ENCODE data around the gene WNK2. TPM values are rescaled to one million over a fixed set of nuclear protein-coding genes. Genes with fewer than 3 reads are reported as not detected.

WNK2 gene
- total RNA-seq, 1 donor from 2014 or later: 0.92 TPM

DNA sequence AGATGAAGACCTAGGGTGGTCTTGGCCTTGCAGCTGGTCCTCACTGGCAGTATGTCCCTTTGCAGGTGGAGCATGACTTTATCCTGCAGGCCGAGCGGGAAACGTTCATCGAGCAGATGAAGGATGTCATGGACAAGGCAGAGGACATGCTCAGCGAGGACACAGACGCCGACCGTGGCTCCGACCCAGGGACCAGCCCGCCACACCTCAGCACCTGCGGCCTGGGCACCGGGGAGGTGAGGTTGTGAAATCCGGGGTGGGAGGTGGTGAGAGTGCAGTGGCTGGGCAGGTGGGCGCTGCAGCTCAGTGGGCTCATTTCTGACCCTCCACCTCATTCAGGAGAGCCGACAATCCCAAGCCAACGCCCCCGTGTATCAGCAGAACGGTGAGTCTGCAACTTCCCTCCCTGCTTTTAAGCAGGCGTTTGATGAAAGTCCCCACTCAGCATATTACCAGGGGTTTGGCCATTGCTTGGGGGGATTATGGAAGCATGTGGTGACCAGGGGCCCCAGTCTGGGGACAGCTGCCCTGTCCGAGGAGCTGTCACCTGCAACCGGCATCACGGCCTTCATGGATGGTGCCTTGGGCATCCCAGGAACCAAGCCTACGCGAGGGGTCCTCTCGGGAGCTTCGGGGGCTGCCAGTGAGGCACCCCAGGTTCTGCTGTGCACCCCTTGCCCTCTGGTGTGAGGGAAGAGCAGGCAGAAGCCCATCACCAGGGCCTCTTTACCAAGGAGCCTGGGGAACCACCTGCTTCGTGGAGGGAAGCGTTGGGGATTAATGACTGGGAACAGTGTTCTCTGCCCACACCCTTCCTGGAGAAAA is 84.0 kb downstream of the WNK2 start:
- no peak for ATAC-seq

DNA sequence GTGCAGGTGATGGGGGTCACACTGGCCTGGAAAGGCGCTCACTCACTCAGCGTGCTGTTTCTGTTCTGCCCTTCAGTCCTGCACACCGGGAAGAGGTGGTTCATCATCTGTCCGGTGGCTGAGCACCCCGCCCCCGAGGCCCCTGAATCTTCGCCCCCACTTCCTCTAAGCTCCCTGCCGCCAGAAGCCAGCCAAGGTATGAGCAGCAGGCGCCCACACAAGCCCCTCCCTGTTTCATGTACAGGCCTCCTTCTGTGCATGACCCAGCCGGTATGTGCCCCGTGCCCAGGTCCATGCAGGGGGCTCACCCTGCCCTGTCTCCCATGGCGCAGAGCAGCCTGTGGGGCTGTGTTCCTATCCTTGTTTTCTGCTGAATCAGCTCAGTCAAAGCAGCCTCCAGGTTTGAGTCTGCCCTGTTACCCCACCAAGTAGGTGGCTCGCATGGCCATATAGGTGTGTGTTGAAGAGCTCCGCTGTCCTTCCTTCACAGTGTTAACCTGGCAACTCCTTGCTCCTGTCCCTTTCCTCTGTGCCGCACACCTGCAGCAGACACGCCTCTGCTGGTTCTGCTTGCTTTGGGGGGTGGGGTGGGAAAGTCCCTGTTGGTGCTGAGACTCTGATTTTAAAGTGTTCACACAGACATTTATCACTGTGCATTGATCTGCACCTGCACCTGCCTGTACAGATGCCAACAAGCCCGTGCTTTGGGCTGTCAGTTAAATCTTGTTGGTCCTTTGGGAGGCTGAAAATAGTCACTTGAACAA is 84.8 kb downstream of the WNK2 start:
- ATAC-seq: peak; percentile 63

DNA sequence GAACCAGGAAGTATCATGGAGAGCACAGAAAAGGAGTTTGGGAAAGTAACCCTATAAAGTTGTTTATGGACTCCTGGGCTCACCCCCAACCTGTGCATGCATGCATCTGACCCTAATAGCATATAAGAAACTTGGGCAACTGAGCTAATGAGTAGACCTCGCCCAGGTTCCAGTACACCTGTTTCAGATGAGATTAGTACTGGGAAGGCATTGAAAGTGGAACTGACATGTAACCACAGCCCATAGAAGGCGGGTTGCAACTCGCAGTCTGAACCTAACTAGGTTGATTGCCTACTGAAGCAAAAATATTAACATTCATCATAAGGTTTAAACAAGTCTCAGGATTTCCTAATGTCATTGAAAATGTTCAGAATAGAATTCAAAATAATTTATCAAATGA is 87.0 kb downstream of the WNK2 start:
- no peak for ATAC-seq

DNA sequence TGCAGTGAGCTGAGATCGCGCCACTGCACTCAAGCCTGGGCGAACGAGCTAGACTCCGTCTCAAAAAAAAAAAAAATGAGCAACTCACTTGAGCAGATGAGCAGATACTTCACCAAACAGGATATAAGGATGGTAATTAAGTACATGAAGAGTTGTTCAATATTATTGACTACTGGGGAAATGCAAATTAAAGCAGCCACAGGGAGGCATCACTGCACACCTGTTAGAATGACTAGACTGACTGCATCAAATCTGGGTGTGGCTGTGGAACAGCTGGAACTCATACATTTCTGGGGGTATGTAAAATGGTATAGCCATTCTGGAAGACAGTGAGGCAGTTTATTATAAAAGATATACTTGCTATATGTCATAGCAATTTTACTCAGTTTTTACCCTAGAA is 93.0 kb downstream of the WNK2 start:
- no peak for ATAC-seq

DNA sequence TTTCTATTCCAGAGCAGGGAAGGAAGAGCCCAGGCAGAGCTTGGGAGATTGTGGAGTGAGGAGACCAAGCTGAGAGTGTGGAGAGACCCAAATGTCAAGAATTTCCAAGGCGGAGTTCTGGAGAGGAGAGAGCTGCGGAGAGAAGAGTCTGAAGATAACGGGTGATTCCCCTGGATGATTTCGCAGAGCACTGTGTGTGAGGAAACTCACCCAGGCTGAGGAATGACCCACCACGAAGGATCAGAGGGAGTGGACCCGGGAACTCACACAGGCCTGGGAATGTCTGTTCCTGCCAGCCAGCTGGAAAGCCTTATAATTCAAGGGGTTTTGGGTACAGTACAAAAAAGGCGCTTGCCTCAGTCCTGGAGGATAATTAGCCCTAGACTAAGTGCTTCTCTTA is 94.2 kb downstream of the WNK2 start:
- ATAC-seq: no peak

DNA sequence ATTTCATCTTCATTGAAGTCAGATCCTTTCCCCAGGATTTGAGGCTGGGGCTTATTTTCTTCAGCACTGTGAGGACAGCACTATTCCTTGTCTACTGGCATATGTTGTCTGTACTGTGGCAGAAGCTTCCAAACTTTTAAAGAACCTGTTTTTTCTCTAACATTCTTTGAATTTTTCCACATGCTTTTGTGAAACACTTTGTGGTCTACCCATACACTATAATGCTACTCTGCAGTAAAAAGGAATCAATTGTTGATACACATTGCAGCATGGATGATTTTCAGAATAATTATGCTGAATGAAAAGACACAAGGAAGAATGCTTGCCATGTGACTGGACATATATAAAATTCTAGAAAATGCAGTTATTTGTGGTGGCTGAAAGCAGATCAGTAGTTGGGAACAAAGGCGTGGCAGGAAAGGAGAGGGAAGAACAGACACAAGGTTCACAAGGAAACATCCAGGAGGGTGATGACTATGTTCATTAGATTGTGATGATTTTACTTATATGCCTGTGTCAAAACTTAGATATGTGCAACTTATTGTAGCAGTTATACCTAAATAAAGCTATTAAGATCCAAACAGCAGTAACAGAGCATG is 96.8 kb downstream of the WNK2 start:
- ATAC-seq: no peak

DNA sequence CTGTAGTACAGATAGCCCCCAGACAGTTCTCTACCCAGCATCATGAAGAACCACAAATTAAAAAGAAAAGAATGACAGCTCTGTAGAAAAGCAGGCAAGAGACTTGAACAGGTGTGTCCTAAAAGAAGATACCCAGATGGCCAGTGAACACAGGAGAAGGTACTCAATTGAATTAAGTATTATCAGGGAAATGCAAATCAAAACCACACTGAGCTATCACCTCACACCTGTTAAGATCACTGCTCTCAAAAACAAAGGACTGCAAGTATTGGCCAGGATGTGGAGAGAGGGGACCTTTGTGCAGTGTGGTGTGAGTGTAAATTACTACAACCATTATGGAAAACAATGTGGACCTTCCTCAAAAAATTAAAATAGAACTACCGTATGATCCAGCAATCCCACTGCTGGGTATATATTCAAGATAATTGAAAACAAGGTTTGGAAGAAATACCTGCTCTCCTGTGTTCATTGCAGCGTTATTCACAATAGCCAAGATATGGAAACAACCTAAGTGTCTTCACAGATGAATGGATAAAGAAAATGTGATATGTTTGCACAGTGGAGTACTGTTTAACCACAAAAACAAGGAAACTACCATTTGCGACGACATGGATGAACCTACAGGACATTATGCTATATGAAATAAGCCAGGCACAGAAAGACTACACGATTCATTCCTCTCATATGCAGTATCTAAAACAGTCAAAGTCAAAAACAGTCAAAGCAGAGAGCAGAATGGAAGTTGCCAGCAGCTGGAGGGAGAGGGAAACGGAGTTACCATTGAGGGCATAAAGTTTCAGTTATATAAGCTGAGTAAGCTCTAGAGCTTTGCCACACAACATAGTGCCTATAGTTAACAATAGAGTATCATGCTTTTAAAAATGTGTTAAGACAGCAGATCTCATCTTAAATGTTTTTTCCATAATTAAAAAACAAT is 102.6 kb downstream of the WNK2 start:
- ATAC-seq: no peak

DNA sequence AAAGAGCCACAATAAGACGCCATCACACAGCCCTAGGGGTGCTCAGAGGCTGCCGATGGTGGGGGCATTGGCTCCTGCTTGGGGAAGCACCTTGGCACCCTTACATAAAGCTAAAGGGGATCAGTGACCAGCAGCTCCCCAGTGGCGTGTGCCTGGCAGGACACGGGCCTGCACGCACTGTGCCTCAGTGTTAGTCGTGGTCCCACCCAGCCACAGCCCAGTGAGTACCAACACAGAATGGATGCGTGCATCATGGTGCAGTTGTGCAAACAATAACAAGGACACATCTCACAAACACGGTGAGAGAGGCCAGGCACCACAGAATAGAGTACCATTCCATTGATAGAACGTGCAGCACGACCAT is 103.2 kb downstream of the WNK2 start:
- no peak for ATAC-seq

DNA sequence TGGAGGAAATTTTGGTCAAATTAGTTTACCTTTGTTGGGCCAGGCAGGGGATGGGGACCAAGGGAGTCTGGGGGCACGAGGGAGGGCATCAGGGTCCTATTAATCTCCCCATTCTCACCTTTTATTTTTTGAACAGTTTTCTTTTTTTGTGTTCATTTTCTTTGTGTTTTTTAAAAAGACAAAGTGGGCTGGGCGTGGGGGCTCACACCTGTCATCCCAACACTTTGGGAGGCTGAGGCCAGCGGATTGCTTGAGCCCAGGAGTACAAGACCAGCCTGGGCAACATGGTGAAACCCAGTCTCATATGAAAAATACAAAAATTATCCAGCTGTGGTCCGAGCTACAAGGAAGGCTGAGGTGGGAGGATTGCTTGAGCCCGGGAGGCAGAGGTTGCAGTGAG is 103.7 kb downstream of the WNK2 start:
- ATAC-seq: no peak

DNA sequence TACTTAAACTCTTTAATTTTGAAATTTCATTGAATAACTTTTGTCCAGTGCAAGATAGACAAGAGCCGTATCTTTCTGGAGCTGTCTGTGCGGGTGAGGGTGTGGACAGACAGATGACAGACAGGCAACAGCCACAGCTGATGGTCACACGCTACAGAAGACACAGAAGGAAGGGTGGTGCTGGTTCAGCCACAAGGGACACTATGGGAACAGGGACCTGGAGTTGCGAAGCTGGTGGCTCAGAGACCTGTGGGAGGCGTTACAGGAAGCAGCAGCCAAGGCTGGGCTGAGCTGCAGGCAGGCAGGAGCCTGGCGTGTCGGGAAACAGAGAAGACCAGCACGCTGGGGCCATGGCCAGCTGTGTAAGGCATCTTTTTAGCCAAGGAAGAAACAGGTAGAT is 104.4 kb downstream of the WNK2 start:
- no peak for ATAC-seq

DNA sequence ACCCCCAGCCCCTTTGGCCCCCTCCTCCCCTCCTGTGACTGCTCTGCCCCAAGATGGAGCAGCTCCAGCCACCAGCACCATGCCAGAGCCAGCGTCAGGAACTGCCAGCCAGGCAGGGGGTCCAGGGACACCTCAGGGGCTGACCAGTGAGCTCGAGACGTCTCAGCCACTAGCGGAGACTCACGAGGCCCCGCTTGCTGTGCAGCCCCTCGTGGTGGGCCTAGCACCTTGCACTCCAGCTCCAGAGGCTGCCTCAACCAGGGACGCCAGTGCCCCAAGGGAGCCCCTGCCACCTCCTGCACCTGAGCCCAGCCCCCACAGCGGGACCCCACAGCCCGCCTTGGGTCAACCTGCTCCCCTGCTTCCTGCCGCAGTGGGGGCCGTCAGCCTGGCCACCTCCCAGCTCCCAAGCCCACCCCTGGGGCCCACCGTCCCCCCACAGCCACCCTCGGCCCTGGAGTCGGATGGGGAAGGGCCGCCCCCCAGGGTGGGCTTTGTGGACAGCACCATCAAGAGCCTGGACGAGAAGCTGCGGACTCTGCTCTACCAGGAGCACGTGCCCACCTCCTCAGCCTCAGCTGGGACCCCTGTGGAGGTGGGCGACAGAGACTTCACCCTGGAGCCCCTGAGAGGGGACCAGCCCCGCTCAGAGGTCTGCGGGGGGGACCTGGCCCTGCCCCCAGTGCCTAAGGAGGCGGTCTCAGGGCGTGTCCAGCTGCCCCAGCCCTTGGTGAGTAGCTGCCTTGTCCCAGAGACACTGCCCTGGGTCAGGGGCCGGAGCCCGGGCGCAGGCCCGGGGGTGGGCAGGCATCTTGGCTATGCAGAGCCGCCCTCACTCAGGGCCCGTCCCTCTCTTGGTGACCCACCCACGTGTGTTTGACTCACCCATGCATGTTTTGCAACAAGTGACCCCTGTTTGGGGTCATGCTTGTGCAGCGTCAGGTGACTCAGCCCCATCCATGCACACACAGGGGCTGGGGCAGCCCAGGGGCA is 105.2 kb downstream of the WNK2 start:
- peak; percentile 12 for ATAC-seq

DNA sequence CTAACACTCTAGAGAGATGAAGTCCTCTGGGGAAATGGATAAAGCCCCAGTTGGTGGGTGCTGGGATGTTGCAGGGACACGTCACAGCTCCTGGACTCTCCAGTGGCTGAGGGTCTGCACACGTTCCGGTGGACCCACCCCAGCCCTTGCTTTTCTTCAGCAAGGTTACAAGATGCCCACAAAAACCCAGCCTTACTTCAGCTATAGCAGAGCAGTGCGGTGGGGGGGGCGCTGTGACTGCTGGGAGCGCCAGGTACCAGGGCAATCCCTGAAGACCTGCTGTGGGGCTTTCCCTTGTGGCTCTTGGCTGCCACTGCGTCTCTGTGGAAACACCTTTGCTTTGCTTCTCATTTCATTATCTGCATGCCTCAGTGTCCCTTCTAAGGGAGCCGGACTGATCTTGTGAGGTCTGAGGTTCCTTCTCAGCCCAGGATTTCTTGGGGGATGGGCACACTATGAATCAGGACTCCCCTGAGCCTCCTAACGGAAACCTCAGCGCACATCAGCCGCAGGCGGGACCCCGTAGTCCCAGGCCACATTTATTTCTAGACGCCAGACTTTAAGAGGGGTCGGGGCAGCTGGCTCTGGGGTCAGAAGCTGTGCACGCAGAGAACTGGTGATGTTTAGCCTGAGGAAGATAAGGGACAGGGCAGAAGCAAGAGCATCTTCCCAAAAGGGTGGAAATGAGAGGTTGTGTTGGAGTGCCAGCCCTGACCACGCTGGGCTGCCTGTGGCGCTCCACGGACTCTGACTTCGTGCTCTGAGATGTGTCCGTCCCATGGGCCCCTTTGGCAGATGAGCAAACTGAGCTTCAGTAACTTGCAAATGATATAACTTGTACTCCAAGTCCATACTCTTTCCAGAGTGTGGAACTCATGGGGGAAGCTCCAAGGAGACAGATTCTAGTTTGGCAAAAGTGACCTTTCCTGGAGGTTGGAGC is 106.8 kb downstream of the WNK2 start:
- ATAC-seq: no peak

DNA sequence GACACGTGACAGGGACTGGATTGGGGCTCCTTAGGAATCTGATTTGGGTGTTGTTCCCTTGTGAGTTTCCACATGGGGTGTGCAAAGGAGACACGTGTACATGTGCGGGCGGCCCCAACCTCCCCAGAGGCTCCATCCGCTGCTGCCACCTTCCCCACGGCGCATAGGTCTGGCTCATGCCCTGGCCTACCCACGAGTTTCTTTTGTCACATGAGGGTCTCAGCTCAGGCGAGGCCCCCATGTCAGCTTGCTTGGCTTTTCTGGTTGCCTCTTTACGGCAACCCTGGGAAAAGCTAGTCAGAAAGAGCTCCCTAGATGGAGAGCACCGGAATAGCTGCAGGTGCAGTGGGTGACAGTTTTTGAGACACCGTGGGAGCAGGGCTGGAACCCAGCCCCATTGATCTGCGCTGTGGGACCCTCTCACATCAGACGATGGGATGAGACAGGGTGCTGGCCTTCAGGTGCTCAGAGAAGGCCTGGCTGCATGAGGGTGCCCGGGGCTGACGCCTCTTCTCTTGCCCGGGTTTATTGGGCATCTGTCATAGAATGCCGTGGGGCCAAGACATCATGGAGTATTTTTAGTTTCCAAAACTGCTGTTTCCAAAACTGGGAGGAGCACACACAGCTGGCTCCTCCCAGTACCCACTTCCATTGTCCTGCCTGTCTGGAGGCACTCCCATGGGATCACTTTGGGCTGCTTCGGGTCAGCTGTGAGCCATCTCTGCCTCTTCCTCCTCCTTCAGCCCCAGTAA is 107.8 kb downstream of the WNK2 start:
- ATAC-seq: no peak

DNA sequence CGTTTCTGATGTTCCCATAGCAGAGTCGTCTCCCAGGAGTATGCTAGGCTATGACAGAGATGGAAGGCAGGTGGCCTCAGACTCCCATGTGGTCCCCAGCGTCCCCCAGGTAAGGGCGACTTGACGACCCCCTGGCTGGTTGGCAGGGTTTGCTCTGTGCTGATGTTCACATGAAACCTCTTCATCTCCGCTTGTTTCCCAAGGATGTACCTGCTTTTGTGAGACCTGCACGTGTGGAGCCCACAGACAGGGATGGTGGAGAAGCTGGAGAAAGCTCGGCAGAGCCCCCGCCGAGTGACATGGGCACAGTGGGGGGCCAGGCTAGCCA is 108.3 kb downstream of the WNK2 start:
- ATAC-seq: no peak

DNA sequence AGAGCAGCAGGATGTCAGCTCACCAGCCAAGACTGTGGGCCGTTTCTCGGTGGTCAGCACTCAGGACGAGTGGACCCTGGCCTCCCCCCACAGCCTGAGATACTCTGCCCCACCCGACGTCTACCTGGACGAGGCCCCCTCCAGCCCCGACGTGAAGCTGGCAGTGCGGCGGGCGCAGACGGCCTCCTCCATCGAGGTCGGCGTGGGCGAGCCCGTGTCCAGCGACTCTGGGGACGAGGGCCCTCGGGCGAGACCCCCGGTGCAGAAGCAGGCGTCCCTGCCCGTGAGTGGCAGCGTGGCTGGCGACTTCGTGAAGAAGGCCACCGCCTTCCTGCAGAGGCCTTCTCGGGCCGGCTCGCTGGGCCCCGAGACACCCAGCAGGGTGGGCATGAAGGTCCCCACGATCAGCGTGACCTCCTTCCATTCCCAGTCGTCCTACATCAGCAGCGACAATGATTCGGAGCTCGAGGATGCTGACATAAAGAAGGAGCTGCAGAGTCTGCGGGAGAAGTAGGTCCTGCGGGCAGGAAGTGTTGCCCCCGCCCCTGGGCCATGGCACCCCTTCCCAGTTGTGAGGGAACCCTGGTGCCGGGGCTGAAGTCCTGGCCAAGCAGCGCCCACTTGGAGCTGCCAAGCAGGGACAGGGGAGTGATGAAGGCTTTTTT is 108.9 kb downstream of the WNK2 start:
- ATAC-seq: no peak

DNA sequence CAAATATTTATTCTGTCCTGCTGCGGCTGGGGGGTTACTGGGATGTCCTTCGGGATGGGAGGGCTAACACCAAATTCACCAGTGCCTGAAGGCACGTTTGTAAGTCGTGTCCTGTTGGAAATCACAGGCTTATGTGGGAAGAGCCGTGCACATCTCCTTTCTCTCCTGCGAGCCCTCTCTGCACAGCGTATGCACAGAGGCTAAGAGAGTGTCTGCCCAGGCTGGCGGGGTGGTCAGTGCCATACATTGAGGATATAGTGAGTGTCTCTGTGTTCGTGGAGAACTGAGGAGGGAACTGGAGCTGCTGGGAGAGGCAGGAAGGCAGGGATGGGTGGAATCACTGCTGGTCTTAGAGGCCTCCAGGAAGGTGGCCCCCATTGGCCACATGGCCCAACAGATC is 110.1 kb downstream of the WNK2 start:
- ATAC-seq: no peak

DNA sequence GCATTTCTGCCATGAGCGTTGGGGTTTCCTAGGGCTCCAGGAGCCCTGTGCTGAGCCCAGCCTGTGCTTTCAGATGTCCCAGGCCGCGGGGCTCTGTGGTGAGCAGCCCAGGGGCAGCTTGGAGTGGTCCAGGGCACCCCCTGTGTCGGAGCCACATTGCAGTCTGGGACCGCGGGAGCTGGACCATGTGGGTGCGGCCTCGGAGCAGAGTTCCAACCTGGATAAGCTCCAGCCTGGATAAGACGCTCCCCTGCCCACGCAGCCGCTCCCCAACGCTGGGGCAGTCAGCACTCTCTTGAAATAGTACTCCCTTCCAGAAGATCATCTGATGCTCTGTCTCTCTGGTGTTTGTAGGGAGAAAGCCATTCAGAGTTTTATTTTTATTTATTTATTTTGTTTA is 111.1 kb downstream of the WNK2 start:
- no peak for ATAC-seq

DNA sequence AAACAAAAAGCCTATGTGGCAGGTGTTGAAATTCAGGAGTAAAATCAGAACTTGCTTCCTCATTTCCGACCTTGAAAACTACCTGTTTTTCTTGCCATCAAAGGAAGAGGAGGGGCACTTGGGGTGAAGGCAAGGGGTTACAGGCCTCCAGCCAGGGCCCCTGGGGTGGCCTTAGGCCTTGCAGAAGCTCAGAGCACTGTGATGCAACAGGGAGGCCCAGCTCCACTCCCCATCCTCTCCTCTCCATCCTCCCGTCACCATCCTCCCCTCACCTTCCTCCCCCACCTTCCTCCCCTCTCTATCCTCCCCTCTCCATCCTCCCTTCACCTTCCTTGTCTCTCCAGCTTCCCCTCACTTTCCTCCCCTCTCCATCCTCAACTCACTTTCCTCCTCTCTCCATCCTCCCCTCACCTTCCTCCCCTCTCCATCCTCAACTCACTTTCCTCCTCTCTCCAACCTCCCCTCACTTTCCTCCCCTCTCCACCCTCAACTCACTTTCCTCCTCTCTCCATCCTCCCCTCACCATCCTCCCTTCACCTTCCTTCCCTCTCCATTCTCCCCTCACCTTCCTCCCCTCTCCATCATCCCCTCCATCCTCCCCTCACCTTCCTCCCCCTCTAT is 111.6 kb downstream of the WNK2 start:
- no peak for ATAC-seq

Measured in esophagus mucosa (tissue), 1 donor.